ENCODE data around the gene NECAP2.

The NECAP2 gene

DNA sequence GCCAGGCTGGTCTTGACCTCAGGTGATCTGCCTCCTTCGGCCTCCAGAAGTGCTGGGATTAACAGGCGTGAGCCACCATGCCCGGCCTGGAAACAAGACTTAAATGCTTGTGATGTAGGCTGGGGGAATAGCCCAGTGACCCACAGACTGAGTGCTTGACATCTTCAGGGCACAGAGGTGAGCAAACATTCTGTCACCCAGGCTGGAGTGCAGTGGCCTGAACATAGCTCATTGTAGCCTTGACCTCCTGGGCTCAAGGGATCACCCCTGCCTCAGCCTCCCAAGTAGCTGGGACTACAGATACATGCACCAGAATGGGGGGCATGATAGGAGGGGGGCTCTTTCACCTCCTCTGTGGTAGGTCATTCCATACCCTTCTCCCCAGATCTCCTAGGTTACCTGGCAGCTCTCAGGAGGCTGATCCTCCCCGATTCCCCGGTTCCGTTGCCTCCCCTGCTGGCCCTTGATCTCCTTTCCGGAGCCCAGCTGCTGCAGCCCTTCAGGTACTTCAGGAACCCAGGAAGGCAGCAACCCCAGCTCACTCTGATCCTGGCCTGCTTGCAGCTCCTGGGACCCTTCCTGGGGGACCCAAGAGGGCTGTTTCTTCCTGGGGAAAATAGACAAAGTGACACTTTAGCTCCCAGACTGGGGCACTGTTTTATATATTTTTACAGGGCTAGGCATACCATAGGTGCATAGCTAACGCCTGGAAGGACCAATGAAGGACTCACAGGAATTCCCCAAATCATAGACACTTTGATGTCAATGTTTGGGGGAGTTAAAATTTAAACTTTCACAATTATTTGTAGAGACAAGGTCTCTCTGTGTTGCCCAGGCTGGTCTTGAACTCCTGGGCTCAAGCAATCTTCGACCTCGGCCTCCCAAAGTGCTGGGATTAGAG lies 15.1 kb upstream of the NECAP2 start:
- H3K4me3 ChIP-seq (ENCODE audit: low read depth in 1 of 2, low read length in 2 of 2), result no peak overlapping the region
- H3K4me1 ChIP-seq (ENCODE audit: control insufficient read depth in 1 of 2, insufficient read depth in 2 of 2, low read length in 2 of 2), result peaks cover 0 to 7% of the 10 kb centered on the region in 2 donors
- H3K9ac ChIP-seq (ENCODE audit: low read depth in 1 of 2, low read length in 2 of 2), result no peak overlapping the region
- H3K27me3 ChIP-seq (ENCODE audit: control insufficient read depth in 1 of 2, insufficient read depth in 2 of 2, low read length in 2 of 2), result no peaks in the 10 kb centered on the region
- no peaks in the 10 kb centered on the region for H3K9me3 ChIP-seq (ENCODE audit: control insufficient read depth in 1 of 2, low read length in 2 of 2)
- H3K36me3 ChIP-seq (ENCODE audit: control insufficient read depth in 1 of 2, insufficient read depth in 2 of 2, low read length in 2 of 2), result no peaks in the 10 kb centered on the region
- H3K27ac ChIP-seq (ENCODE audit: low read depth, low read length), result no peak overlapping the region

DNA sequence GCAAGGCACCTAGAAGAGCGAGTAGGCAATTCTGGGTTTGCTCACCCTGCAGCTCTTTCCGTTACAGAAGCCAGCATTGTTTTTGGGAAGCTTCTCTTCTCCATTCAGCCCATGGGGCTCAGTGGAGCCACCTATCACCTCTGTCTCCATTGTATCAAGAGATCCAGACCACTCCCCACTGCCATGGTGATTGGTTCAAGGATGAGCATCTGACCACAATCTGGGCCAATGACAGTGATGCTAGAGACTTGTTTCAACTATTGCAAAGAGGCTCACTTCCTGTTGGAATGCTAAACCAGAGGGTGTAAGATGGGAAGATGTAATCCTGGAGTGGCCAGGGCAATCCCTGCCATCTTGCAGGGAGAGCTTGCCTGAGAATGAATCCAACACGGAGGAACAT lies 9.9 kb upstream of the NECAP2 start:
- Histone ChIP-seq H3K9me3 (ENCODE audit: control insufficient read depth in 1 of 2, low read length in 2 of 2) (no peaks in the 10 kb centered on the region), H3K36me3 (ENCODE audit: control insufficient read depth in 1 of 2, insufficient read depth in 2 of 2, low read length in 2 of 2) (no peaks in the 10 kb centered on the region), H3K4me3 (ENCODE audit: low read depth in 1 of 2, low read length in 2 of 2) (no peak overlapping the region), H3K4me1 (ENCODE audit: control insufficient read depth in 1 of 2, insufficient read depth in 2 of 2, low read length in 2 of 2) (no peaks in the 10 kb centered on the region), H3K27ac (ENCODE audit: low read depth, low read length) (no peak overlapping the region), H3K9ac (ENCODE audit: low read depth in 1 of 2, low read length in 2 of 2) (no peak overlapping the region), H3K27me3 (ENCODE audit: control insufficient read depth in 1 of 2, insufficient read depth in 2 of 2, low read length in 2 of 2) (peaks cover 0 to 4% of the 10 kb centered on the region in 2 donors)

DNA sequence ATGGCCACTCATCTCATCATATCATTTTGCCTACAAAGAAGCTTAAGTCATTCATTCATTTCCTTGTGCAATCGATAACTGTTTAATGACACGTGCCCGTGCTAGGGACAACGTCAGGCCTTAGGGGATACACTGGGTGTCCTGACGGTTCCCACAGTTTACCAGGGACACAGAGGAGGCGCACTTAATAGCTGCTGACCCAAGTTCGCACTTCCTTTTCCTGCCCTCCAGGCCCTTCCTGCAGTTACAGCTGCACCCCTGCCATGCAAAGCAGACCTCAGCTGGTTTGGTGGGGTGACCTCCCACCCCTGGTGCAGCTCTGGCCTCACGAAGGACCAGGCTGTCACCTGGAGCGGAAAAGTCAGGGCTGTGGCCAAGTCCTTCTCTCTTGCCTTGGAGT lies 7.5 kb upstream of the NECAP2 start:
- no peak overlapping the region for H3K9ac ChIP-seq (ENCODE audit: low read depth in 1 of 2, low read length in 2 of 2)
- H3K27me3 ChIP-seq (ENCODE audit: control insufficient read depth in 1 of 2, insufficient read depth in 2 of 2, low read length in 2 of 2), result peaks cover 0 to 4% of the 10 kb centered on the region in 2 donors
- H3K36me3 ChIP-seq (ENCODE audit: control insufficient read depth in 1 of 2, insufficient read depth in 2 of 2, low read length in 2 of 2), result no peaks in the 10 kb centered on the region
- H3K9me3 ChIP-seq (ENCODE audit: control insufficient read depth in 1 of 2, low read length in 2 of 2), result no peaks in the 10 kb centered on the region
- H3K4me3 ChIP-seq (ENCODE audit: low read depth in 1 of 2, low read length in 2 of 2), result no peak overlapping the region
- H3K27ac ChIP-seq (ENCODE audit: low read depth, low read length), result no peak overlapping the region
- no peaks in the 10 kb centered on the region for H3K4me1 ChIP-seq (ENCODE audit: control insufficient read depth in 1 of 2, insufficient read depth in 2 of 2, low read length in 2 of 2)

DNA sequence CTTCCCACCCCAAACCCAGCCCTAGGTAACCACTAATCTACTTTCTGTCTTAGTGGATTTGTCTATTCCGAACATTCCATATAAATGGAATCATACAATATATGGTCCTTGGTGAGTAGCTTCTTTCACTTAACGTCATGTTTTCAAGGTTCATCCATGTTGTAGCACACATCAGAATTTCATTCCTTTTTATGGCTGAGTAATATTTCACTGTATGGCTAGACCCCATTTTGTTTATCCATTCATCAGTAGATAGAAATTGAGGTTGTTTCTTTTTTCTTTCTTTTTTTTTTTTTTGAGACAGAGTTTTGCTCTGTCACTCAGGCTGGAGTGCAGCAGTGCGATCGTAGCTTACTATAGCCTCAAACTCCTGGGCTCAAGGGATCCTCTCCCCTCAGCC lies 6.5 kb upstream of the NECAP2 start:
- Histone ChIP-seq H3K27me3 (ENCODE audit: control insufficient read depth in 1 of 2, insufficient read depth in 2 of 2, low read length in 2 of 2) (peaks cover 0 to 4% of the 10 kb centered on the region in 2 donors), H3K36me3 (ENCODE audit: control insufficient read depth in 1 of 2, insufficient read depth in 2 of 2, low read length in 2 of 2) (no peaks in the 10 kb centered on the region), H3K9me3 (ENCODE audit: control insufficient read depth in 1 of 2, low read length in 2 of 2) (no peaks in the 10 kb centered on the region), H3K4me1 (ENCODE audit: control insufficient read depth in 1 of 2, insufficient read depth in 2 of 2, low read length in 2 of 2) (no peaks in the 10 kb centered on the region), H3K9ac (ENCODE audit: low read depth in 1 of 2, low read length in 2 of 2) (no peak overlapping the region), H3K4me3 (ENCODE audit: low read depth in 1 of 2, low read length in 2 of 2) (no peak overlapping the region), H3K27ac (ENCODE audit: low read depth, low read length) (no peak overlapping the region)

DNA sequence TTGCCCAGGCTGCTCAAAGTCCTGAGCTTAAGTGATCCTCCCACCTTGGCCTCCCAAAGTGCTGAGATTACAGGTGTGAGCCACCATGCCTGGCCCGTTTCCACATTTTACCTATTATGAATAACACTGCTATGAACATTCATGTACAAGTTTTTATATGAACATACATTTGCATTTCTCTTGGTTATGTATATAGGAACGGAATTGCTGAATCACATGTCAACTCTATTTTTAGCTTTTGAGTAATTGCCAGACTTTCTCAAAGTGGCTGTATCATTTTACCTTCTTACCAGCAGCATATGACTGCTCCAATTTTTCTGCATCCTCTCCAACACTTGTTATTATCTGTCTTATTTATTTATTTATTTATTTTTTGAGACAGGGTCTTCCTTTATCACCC lies 6.0 kb upstream of the NECAP2 start:
- Histone ChIP-seq H3K27me3 (ENCODE audit: control insufficient read depth in 1 of 2, insufficient read depth in 2 of 2, low read length in 2 of 2) (peaks cover 0 to 4% of the 10 kb centered on the region in 2 donors), H3K9me3 (ENCODE audit: control insufficient read depth in 1 of 2, low read length in 2 of 2) (no peaks in the 10 kb centered on the region), H3K27ac (ENCODE audit: low read depth, low read length) (no peak overlapping the region), H3K9ac (ENCODE audit: low read depth in 1 of 2, low read length in 2 of 2) (no peak overlapping the region), H3K4me1 (ENCODE audit: control insufficient read depth in 1 of 2, insufficient read depth in 2 of 2, low read length in 2 of 2) (no peaks in the 10 kb centered on the region), H3K36me3 (ENCODE audit: control insufficient read depth in 1 of 2, insufficient read depth in 2 of 2, low read length in 2 of 2) (no peaks in the 10 kb centered on the region), H3K4me3 (ENCODE audit: low read depth in 1 of 2, low read length in 2 of 2) (no peak overlapping the region)

DNA sequence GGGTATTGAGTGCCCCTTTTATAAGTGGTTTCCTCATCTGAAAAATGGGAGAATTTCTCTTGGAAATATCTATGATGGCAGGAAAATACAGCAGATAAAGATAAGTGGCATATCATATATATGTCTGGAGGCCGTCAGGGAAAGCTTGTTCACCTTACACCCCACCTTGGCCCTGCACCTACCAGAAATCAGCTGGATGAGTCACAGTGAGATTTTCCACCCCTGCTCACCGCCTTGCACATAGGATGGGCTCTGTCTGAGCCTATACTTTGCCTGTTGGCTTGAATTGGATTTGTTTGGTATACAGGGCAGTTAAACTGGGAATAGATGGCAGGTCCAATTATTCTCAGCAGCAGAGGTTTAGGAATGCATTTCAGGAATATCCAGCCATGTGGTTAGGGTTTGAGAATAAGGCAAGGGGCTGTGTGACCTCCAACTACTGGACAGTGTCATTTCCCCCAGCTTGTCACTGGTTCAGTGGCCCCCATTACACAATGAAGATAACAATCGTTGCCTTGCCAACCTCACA lies 3.5 kb upstream of the NECAP2 start, which contains the start of gene SPATA21:
SPATA21 (minus strand) TSS at position 479 of the 529 bp plus-strand sequence. CDS start 6,053 bp downstream, outside the sequence.
- Histone ChIP-seq H3K4me3 (ENCODE audit: low read depth in 1 of 2, low read length in 2 of 2) (no peak within 1 kb of the TSS), H3K27me3 (ENCODE audit: control insufficient read depth in 1 of 2, insufficient read depth in 2 of 2, low read length in 2 of 2) (no peaks in the 10 kb centered on the region), H3K9ac (ENCODE audit: low read depth in 1 of 2, low read length in 2 of 2) (no peak within 1 kb of the TSS), H3K9me3 (ENCODE audit: control insufficient read depth in 1 of 2, low read length in 2 of 2) (no peaks in the 10 kb centered on the region), H3K36me3 (ENCODE audit: control insufficient read depth in 1 of 2, insufficient read depth in 2 of 2, low read length in 2 of 2) (no peaks in the 10 kb centered on the region), H3K27ac (ENCODE audit: low read depth, low read length) (no peak within 1 kb of the TSS), H3K4me1 (ENCODE audit: control insufficient read depth in 1 of 2, insufficient read depth in 2 of 2, low read length in 2 of 2) (peaks cover 0 to 13% of the 10 kb centered on the region in 2 donors)

DNA sequence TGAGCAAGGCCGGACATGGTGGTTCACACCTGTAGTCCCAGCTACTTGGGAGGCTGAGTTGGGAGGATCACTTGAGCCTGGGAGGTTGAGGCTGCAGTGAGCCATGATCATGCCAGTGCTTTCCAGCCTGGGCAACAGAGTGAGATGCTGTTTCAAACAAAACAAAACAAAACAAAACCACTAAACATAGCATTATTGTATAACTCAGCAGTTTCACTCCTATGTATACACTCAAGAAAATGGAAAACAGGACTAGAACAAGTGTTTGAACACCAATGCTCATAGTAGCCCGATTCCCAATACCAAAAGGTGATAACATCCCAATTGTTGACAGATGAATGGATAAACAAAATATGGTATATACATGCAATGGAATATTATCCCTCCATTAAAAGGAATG lies 2.0 kb upstream of the NECAP2 start:
- no peaks in the 10 kb centered on the region for H3K9me3 ChIP-seq (ENCODE audit: control insufficient read depth in 1 of 2, low read length in 2 of 2)
- no peak overlapping the region for H3K27ac ChIP-seq (ENCODE audit: low read depth, low read length)
- no peaks in the 10 kb centered on the region for H3K27me3 ChIP-seq (ENCODE audit: control insufficient read depth in 1 of 2, insufficient read depth in 2 of 2, low read length in 2 of 2)
- H3K9ac ChIP-seq (ENCODE audit: low read depth in 1 of 2, low read length in 2 of 2), result no peak overlapping the region
- H3K36me3 ChIP-seq (ENCODE audit: control insufficient read depth in 1 of 2, insufficient read depth in 2 of 2, low read length in 2 of 2), result peaks cover 2 to 4% of the 10 kb centered on the region in 2 donors
- H3K4me1 ChIP-seq (ENCODE audit: control insufficient read depth in 1 of 2, insufficient read depth in 2 of 2, low read length in 2 of 2), result peaks cover 4 to 24% of the 10 kb centered on the region in 2 donors
- H3K4me3 ChIP-seq (ENCODE audit: low read depth in 1 of 2, low read length in 2 of 2), result no peak overlapping the region

DNA sequence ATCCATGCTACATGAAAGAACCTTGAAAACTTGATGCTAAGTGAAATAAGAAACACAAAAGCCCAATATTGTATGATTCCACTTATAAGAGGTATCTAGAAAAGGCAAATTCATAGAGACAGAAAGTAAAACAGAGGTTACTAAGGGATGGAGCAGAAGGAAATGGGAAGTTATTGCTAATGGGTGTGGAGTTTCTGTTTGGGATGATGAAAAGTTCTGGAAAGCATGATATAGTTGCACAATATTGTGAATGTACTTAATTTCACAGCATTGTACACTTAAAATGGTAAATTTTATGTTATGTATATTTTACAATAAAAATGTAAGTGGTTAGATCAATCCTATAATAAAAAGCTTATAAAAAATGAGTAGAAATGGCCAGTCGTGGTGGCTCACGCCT lies 1.6 kb upstream of the NECAP2 start:
- H3K27ac ChIP-seq (ENCODE audit: low read depth, low read length), result no peak overlapping the region

DNA sequence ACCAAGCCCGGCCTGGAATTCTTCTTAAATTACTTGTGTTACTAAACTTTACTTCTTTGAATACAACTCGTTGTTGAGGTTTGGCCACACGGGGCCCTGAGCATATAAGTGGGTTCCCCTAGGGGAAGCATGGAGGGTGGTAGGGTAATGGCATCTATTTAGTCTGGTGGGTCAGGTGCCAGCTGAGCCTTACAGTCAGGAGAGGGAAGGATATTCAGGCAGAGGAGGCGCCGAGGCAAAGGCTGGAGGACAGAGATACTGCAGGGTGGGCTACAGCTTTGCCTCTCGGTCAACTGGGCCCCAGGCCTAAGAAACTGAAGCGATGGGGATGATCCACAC lies 424 bp upstream of the NECAP2 start:
- Histone ChIP-seq H3K4me3 (ENCODE audit: low read depth in 1 of 2, low read length in 2 of 2) (peak overlapping the region; percentile 98 to 100), H3K36me3 (ENCODE audit: control insufficient read depth in 1 of 2, insufficient read depth in 2 of 2, low read length in 2 of 2) (peaks cover 9 to 16% of the 10 kb centered on the region in 2 donors), H3K4me1 (ENCODE audit: control insufficient read depth in 1 of 2, insufficient read depth in 2 of 2, low read length in 2 of 2) (peaks cover 4 to 24% of the 10 kb centered on the region in 2 donors), H3K27ac (ENCODE audit: low read depth, low read length) (no peak overlapping the region), H3K9ac (ENCODE audit: low read depth in 1 of 2, low read length in 2 of 2) (peak overlapping the region; percentile 96 to 99), H3K9me3 (ENCODE audit: control insufficient read depth in 1 of 2, low read length in 2 of 2) (no peaks in the 10 kb centered on the region), H3K27me3 (ENCODE audit: control insufficient read depth in 1 of 2, insufficient read depth in 2 of 2, low read length in 2 of 2) (no peaks in the 10 kb centered on the region)

More for the DNA sequence above, 1.6 kb upstream of the NECAP2 start:
- H3K9ac ChIP-seq (ENCODE audit: low read depth in 1 of 2, low read length in 2 of 2), result no peak overlapping the region
- no peak overlapping the region for H3K4me3 ChIP-seq (ENCODE audit: low read depth in 1 of 2, low read length in 2 of 2)
- peaks cover 5 to 7% of the 10 kb centered on the region in 2 donors for H3K36me3 ChIP-seq (ENCODE audit: control insufficient read depth in 1 of 2, insufficient read depth in 2 of 2, low read length in 2 of 2)
- no peaks in the 10 kb centered on the region for H3K9me3 ChIP-seq (ENCODE audit: control insufficient read depth in 1 of 2, low read length in 2 of 2)
- no peaks in the 10 kb centered on the region for H3K27me3 ChIP-seq (ENCODE audit: control insufficient read depth in 1 of 2, insufficient read depth in 2 of 2, low read length in 2 of 2)
- H3K4me1 ChIP-seq (ENCODE audit: control insufficient read depth in 1 of 2, insufficient read depth in 2 of 2, low read length in 2 of 2), result peaks cover 4 to 24% of the 10 kb centered on the region in 2 donors

DNA sequence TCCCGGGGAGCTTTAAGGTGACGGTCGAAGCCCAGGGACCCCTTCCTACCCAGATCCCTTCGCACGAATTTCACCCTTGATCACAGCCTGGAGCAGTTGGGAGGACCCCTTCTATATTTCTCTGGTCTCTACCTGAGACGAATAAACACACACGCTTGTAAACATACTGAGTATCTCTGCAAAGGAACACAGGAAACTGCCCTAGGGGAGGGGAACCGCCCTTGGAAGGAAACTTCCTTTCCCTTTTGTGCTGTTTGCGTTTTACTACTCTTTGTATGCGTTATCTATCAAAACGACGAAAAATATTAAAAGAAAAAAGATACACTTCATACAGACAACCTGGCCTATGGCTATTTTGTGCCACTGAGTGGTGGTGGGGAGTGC lies 750 bp downstream of the NECAP2 start:
- peaks cover 4 to 24% of the 10 kb centered on the region in 2 donors for H3K4me1 ChIP-seq (ENCODE audit: control insufficient read depth in 1 of 2, insufficient read depth in 2 of 2, low read length in 2 of 2)
- H3K36me3 ChIP-seq (ENCODE audit: control insufficient read depth in 1 of 2, insufficient read depth in 2 of 2, low read length in 2 of 2), result peaks cover 9 to 23% of the 10 kb centered on the region in 2 donors
- no peaks in the 10 kb centered on the region for H3K9me3 ChIP-seq (ENCODE audit: control insufficient read depth in 1 of 2, low read length in 2 of 2)
- H3K27me3 ChIP-seq (ENCODE audit: control insufficient read depth in 1 of 2, insufficient read depth in 2 of 2, low read length in 2 of 2), result no peaks in the 10 kb centered on the region
- H3K4me3 ChIP-seq (ENCODE audit: low read depth in 1 of 2, low read length in 2 of 2), result peak overlapping the region; percentile 98 to 100
- peak overlapping the region; percentile 96 to 99 for H3K9ac ChIP-seq (ENCODE audit: low read depth in 1 of 2, low read length in 2 of 2)
- H3K27ac ChIP-seq (ENCODE audit: low read depth, low read length), result peak overlapping the region; percentile 58

Data from duodenal mucosa (tissue), 2 donors.